Stimulated activated CD4-positive, alpha-beta T cell treated with anti-CD3 and anti-CD28 coated beads, Interleukin-1b, Interleukin-23, amount 100 ng/mL, for 4 hours (primary cell): Measurements from ENCODE around the gene CABP1.
A peak's percentile ranks its signal among the peaks of the same experiment; 100 is the strongest.
"Not testable (repeated sequence)": the region's sequence is repeated elsewhere in the genome, so short reads cannot be mapped to it uniquely, and the experiment has no call there.

Source experiments
- DNase-seq, 2 donors: peaks; one replicate each; pipeline ENCODE4 v3.0.0-alpha.2; 2020; ENCODE audit warnings: low read depth in 2 of 2

Gene CABP1

DNA sequence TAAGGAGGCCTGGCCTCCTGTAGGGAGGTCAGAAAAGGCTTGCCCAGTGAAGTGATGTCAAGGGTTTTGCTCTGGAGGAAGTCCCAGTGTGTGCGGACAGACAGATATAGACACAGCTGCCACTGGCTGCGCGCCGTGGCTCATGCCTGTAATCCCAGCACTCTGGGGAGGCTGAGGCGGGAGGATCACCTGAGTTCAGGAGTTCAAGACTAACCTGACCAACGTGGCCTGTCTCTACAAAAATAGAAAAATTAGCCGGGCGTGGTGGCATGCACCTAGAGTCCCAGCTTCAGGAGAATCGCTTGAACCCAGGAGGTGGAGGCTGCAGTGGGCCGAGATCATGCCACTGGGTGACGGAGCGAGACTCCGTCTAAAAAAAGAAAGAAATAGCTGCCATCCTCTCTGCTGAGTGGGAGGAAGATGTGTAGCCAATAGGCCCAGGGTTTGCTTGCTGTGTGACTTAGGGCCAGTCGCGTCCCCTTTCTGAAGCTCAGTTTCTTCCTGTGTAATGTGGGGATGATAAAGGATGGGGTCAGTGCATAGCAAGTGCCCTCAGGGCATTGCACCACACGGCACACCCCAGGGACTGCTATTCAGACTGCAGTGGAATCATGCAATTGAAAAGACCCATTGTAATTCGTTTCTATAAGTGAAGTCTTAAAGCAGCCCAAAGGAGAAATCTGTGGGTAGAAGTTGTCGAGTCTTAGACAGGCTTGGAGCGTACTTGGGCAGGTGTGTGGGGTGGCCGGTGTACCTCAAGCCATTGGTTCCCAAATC lies 27.9 kb downstream of the CABP1 start:
- no peak for DNase-seq

- DNase-seq, result no peak
Observed at GRCh38 chr12:120668868-120669840, 28.7 kb downstream of the CABP1 start.

DNA sequence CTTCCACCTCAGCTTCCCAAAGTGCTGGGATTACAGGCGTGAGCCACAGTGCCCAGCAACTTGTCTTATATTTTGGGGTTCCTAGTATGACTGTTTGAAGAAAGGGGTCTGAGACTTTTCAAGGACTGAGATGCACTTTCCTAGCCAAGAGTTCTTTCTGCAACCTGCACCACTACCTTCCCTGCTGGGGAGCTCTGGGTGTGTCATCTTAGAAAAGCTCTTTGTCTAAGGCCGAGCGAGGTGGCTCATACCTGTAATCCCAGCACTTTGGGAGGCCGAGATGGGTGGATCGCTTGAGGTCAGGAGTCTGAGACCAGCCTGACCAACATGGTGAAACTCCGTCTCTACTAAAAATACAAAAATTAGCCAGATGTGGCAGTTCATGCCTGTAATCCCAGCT lies 29.8 kb downstream of the CABP1 start:
- DNase-seq, result not testable (repeated sequence)

GRCh38 chr12:120670667-120671066 lies 30.2 kb downstream of the CABP1 start:
- DNase-seq, result no peak

GRCh38 chr12:120674097-120674636 lies 33.7 kb downstream of the CABP1 start:
- DNase-seq, result no peak

DNA sequence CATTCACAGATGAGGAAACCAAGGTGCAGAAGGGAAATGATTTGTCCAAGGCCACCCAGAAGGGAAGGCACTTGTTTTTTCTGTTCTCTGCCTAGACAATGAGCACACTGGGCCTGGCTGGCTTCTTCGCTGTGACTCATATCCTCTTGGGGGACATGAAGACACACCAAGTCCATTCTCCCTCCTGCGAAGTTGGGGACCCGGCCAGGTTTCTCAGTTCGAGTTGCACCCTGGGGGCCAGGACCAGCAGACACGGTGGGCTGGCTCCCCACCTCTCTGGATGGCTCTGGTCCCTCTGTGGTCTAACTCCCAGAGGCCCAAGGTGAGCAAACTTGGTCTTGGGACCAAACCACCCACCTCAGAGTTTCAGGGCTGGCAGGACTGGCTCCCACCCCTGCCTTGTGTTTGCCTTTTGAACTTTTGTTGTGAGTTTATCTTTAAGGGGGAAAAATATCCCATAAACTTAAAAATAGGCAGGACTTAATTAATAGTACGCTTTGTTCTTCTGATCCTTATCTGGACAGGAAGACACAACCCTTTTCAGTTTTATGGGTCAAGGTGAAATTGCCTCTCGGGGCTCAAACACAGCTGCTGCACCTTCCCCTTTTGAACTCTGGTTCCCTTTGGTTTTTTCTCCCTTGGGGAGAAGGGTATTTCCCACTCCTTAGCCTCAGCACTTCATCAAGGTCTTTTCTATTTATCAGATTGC lies 37.5 kb downstream of the CABP1 start:
- no peak for DNase-seq

DNA sequence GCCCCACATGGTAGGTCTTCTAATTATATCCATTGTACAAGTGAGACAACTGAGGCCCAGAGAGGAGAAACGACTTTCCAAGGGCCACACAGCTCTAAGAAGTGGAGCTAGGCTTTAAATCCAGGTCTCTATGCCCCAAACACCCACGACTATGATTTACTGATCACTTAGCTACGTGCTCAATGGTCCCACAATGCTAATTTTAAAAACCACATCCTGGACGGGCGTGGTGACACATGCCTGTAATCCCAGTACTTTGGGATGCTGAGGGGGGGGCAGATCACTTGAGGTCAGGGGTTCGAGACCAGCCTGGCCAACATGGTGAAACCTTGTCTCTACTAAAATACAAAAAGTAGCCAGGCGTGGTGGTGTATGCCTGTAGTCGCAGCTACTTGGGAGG lies 38.1 kb downstream of the CABP1 start:
- DNase-seq, result no peak

DNA sequence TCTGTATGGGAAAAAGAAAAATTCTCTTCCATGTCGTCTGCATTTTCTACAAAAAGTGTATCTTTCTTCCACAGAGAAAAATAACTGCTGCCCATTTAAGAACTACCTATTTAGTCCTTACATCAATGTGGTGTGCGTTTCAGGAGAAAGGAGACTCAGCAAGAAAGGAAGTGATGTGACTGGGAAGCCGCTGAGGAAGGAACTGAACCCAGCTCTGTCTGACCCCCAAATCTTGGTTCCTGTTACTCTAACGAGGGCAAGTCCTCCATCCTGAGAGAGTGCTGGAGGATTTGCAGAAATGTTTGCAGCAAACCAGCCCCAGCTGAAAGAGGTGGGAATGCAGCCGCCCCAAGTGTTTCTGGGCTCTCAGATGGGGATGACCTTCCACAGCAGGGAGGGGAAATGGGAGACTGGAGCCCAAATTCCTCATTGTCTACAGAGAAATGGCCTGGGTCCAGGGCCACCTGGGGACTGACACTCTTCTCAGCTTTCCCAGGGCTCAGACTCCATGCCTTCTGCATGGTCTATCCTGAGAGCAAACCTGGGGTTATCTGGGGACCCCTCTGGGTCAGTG lies 39.8 kb downstream of the CABP1 start:
- DNase-seq, result no peak

DNA sequence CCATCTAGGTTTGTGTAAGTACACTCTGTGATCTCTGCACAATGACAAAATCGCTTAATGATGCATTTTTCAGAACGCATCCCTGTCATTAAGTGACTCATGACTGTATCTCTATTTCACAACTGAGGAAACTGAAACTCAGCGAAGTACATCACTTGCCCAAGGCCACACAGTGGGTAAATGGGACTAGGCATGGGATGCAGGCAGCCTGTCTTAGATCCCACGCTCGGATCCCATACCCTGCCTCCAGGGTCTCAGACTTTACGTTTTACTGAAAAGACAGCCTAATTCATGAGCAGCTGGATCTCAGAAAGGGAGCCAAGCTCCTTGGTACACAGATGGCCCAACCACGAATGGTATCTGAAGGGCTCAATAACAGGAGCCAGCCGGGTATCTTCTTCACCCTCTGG lies 44.1 kb downstream of the CABP1 start:
- DNase-seq, result no peak

- no peak for DNase-seq
Observed at GRCh38 chr12:120685522-120685921, 45.1 kb downstream of the CABP1 start.

DNA sequence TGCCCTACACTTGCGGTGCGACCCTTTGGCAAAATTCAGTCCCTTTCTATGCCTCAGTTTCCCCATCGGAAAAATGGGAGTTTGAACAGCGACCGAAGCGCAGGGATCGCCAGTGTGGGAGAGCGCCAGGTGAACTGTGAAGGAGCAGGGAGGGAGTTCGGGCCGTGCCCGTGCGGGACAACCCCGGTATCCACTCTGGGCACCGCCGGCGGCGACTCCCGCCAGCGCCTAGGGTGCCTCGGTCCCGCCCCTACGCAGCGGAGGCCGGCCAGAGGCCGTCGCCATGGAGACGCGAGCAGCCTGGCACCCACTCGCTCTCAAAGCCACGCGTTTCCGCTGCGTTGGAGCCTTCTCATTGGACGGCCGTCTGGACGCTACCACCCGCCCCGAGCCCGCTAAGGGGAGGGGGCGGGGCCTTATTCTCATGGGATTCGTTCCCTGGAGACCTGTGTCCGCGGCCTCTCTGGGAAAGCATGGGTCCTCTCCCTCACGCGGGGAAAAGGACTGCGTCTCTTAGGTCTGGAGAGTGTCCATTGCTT lies 45.8 kb downstream of the CABP1 start:
- peak; percentile 94 for DNase-seq

DNA sequence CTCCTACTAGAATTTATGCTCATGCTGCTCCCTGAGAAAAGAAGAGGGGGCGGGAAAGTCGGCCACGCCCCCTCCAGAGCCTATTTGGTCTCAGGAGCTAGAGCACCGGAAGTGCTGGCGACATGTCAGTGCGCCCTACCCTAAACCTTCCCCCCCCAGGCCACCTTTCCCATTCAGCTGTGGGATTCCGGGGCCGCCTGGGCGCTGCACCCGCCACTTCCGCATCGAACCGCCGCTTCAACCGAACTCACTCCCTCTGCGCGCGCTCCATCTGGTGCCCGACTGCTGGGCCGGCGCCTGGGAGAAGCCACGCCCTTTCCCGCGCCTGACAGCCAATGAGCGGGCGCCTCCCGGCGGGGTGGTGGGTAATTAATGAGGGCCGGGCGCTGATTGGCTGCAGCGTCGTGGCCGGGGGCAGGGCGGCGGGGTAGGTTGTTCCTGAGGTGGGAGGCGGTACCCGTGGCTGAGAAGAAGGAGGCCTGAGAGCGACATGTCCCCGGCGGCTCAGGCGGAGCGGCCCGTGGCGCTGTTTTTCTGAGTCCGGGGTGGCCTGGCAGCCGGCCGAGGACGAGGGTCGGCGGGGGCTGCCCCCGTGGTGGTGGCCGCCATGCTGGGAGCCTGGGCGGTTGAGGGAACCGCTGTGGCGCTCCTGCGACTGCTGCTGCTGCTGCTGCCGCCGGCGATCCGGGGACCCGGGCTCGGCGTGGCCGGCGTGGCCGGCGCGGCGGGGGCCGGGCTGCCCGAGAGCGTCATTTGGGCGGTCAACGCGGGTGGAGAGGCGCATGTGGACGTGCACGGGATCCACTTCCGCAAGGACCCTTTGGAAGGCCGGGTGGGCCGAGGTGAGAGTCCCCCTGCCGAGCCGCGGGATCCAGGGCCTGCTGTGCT lies 46.5 kb downstream of the CABP1 start, which contains the start of gene MLEC:
MLEC (plus strand) TSS at position 460 of the 888 bp plus-strand sequence; CDS start at position 608, 148 bp downstream.
- DNase-seq, result peak; percentile 98 to 99

- peak; percentile 32 for DNase-seq
Observed at GRCh38 chr12:120687578-120688289, 47.3 kb downstream of the CABP1 start.

GRCh38 chr12:120688527-120689071 lies 48.2 kb downstream of the CABP1 start:
- DNase-seq, result no peak

DNA sequence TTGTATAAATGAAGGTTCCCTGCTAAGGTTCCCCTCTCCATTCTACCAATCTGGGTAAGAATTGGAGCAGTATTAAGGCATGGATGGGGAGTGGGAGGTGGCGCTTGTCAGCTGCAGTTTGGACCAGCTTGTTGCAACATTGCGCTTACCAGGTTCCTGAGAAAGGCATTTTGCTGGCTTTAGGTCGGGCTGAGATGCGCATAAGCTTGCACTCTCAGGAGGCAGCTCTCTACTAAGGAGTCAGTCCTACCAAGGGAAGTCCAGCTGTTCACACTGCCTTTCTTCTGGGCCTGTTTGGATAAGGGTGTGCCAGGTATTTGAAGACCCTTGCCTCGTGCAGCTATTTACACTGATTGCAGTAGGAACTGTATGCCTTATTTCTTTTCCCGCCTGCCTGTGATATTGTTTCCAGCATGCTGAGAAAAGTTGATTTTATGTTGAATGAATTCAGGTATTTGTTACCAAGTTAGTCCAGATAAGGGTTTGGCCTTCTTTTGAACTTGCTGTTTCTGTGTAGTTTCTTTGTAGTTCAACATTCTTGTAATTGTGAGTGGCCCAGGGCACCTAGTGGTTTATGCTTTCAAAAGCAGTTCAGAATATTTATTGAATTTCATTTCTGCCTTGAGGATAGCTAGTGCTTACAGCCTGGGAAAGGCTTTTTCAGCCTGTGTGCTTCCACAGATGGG lies 49.1 kb downstream of the CABP1 start:
- DNase-seq, result no peak

- DNase-seq, result no peak
Observed at GRCh38 chr12:120690083-120690450, 49.6 kb downstream of the CABP1 start.

DNA sequence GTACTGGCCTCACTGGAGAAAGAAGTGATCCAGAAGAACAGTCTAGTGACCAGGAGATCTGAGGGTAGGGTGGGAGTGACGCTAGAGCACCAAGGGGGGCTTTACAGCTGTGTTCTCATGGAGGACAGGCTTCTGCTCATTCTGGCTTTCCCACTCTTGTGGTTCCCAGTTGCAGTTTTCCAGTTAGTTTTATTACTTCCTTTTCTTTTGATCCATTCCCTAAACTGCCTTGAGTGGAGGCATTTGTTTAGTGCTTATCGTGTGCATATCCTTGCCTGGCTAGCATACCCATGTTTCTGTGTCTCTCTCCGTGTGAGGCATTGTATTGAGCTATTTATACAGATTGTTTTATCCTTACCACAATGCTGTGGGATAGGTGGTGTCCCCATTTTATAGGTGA lies 50.6 kb downstream of the CABP1 start:
- no peak for DNase-seq

DNA sequence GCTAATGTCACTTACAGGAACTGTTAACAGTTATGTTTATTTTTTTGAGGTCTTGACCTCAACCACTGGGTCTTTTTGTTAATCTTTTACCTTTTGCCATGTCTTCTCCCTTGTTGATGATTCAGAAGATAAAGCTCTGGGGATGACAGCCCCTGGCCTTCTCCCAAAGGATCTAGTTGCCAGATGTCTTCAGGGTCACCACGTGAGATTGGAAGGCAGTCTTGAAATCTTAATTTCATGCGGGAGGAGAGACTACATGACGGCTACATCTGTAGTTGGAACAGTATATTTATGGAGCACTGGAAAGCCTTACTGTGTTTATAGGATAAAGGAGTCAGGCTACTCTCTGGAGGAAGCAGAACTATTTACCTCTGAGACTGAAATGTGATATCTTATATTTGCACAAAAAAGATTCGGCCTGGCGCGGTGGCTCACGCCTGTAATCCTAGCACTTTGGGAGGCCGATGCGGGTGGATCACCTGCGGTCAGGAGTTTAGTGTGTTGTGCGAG lies 52.2 kb downstream of the CABP1 start:
- no peak for DNase-seq
